ENCODE measurements around the gene DPH7. TPM values are rescaled to one million over a fixed set of nuclear protein-coding genes. Genes with fewer than 3 reads are reported as not detected.
A peak's percentile ranks its signal among the peaks of the same experiment; 100 is the strongest.

DPH7 gene
- total RNA-seq, 1 experiment from 2014 or later = 35.9 TPM

- H3K4me1 ChIP-seq (ENCODE audit: control insufficient read depth, insufficient read depth, low read length) = peaks cover 3% of the 10 kb centered on the region; the same call in 1 of the 2 replicates
- no peak overlapping the region for H3K4me3 ChIP-seq (ENCODE audit: low read depth in 2 of 2, low read length in 2 of 2)
- no TSS peak for BruUV-seq (replicated peaks)
- no peaks in the 10 kb centered on the region for H3K9me3 ChIP-seq (ENCODE audit: control insufficient read depth, insufficient read depth, low read depth, low read length)
- TF ChIP-seq TCF7L2 (IDR thresholded peaks at IDR 0.05; ENCODE audit: low read depth, low read length) (no peak), SIN3A (IDR thresholded peaks at IDR 0.05; ENCODE audit: borderline replicate concordance, insufficient read depth, low read depth, low read length) (no peak), CTCF (IDR thresholded peaks at IDR 0.05) (no peak), REST (IDR thresholded peaks at IDR 0.05; ENCODE audit: insufficient read depth in 1 of 2, low read depth in 2 of 2, low read length in 1 of 2) (no peak), POLR2AphosphoS5 (IDR thresholded peaks at IDR 0.05; ENCODE audit: low read depth, low read length) (no peak)
- H3K36me3 ChIP-seq (ENCODE audit: control insufficient read depth, insufficient read depth, low read length) = no peaks in the 10 kb centered on the region; the same call in 1 of the 2 replicates
- intact Hi-C loops (cut with micrococcal nuclease; ENCODE audit: unreplicated experiment) = no loop called here
- no peaks in the 10 kb centered on the region for H3K27me3 ChIP-seq (ENCODE audit: control insufficient read depth, insufficient read depth, low read length)
- in situ Hi-C loops (cut with HindIII; ENCODE audit: low pct_unique_long_range_greater_than_20kb, low sequenced_read_pairs) = no loop called here
- CTCF ChIA-PET = no interaction called here
- no peak for DNase-seq (ENCODE audit: low read depth, low spot score)
- POLR2A ChIA-PET = no interaction called here
- H3K27ac ChIP-seq (ENCODE audit: low read length) = no peak overlapping the region
- ATAC-seq = no peak
These were observed 2.2 kb upstream of the DPH7 start for GRCh38 chr9:137580954-137581322.

- H3K27ac ChIP-seq (ENCODE audit: low read length) = no peak overlapping the region
- in situ Hi-C loops (cut with HindIII; ENCODE audit: low pct_unique_long_range_greater_than_20kb, low sequenced_read_pairs) (no loop called here), intact Hi-C loops (cut with micrococcal nuclease; ENCODE audit: unreplicated experiment) (no loop called here)
- no peaks in the 10 kb centered on the region; the same call in 1 of the 2 replicates for H3K36me3 ChIP-seq (ENCODE audit: control insufficient read depth, insufficient read depth, low read length)
- no peak overlapping the region for H3K4me3 ChIP-seq (ENCODE audit: low read depth in 2 of 2, low read length in 2 of 2)
- POLR2A ChIA-PET = no interaction called here
- CTCF ChIA-PET = interaction anchor here (0.7 to 0.8 kb wide), 2 partner anchors 38 to 176 kb away, joined by 3 to 9 read pairs; partner anchors contain the start of gene EHMT1
- no TSS peak for BruUV-seq (replicated peaks)
- H3K27me3 ChIP-seq (ENCODE audit: control insufficient read depth, insufficient read depth, low read length) = no peaks in the 10 kb centered on the region
- peaks cover 3% of the 10 kb centered on the region; the same call in 1 of the 2 replicates for H3K4me1 ChIP-seq (ENCODE audit: control insufficient read depth, insufficient read depth, low read length)
- ATAC-seq (no peak), DNase-seq (ENCODE audit: low read depth, low spot score) (no peak)
- no peak for TF ChIP-seq SIN3A (IDR thresholded peaks at IDR 0.05; ENCODE audit: borderline replicate concordance, insufficient read depth, low read depth, low read length)
- no peak for TF ChIP-seq CTCF (IDR thresholded peaks at IDR 0.05)
- no peak for TF ChIP-seq REST (IDR thresholded peaks at IDR 0.05; ENCODE audit: insufficient read depth in 1 of 2, low read depth in 2 of 2, low read length in 1 of 2)
- TF ChIP-seq POLR2AphosphoS5 (IDR thresholded peaks at IDR 0.05; ENCODE audit: low read depth, low read length) = 0 out of 2 replicates have a peak, but pooled peaks have one; percentile 22
- H3K9me3 ChIP-seq (ENCODE audit: control insufficient read depth, insufficient read depth, low read depth, low read length) = no peaks in the 10 kb centered on the region
These were observed 1.7 kb upstream of the DPH7 start for GRCh38 chr9:137580209-137580953.
